ENCODE data around the gene TBL3.

GRCh38 chr16:1976216-1976520 lies 4.3 kb downstream of the TBL3 start:
- TF ChIP-seq CTCF (IDR thresholded peaks at IDR 0.05) (no peak), POLR2A (IDR thresholded peaks at IDR 0.05) (no peak)

All from heart left ventricle (tissue), 13 donors.